HCT116 (cell line): ENCODE data around the gene PTGES2. TPM values are rescaled to one million over a fixed set of nuclear protein-coding genes. Genes with fewer than 3 reads are reported as not detected.

Experiments
- ATAC-seq: fragments of 200-7000 bp; cut with Tn5 transposase; 2 replicates; pipeline ENCODE4 v1.9.1; 2020; ENCODE audit warnings: mild to moderate bottlenecking, moderate library complexity
- BruUV-seq: library from RNA; stranded (reverse); fragments of 400-500 nt; replicated peaks from 2 replicates; lab custom pipeline; 2021; lab: Mats Ljungman, UMichigan
- CTCF ChIA-PET: fragments of 300-600 bp; sonication (Branson Sonifier 250); formaldehyde crosslinking; loops from one replicate; lab custom pipeline; 2021; ENCODE audit warnings: antibody characterized with exemption; lab: Charles Lee
- POLR2A ChIA-PET: fragments of 300-600, 350-600 bp; sonication (Branson Sonifier 250); formaldehyde crosslinking; loops from one replicate; lab custom pipeline; 2021; ENCODE audit warnings: antibody characterized with exemption; lab: Charles Lee
- RAD21 ChIA-PET, 2 experiments: fragments of 300-600 bp; sonication (Branson Sonifier 250); formaldehyde crosslinking; loops; one replicate each; lab custom pipeline; 2023; ENCODE audit warnings: low total read pairs in 2 of 2; ENCODE audit not compliant: uncharacterized antibody in 2 of 2, unreplicated experiment in 2 of 2, low non-redundant PET in 1 of 2; lab: Charles Lee
- DNase-seq: peaks from one replicate; pipeline ENCODE4 v3.0.0-alpha.2; 2010; ENCODE audit warnings: low read depth, low spot score
- H2AFZ ChIP-seq: fragments of 200-600 bp; shearing (Covaris generic), sonication (generic); 2 replicates; pipeline ENCODE4 v1.6.1; 2017; ENCODE audit warnings: low read depth, mixed run types, mixed read lengths, antibody characterized with exemption, low read length; ENCODE audit not compliant: poor library complexity, severe bottlenecking
- H3K27ac ChIP-seq: 2 replicates; pipeline ENCODE4 v1.5.1; 2012; ENCODE audit warnings: low read depth, low read length
- H3K27me3 ChIP-seq: fragments of 200-600 bp; sonication (generic); 2 replicates; pipeline ENCODE4 v1.6.1; 2016; ENCODE audit warnings: mixed run types, low read length, mixed read lengths; ENCODE audit not compliant: insufficient read depth
- H3K36me3 ChIP-seq, 2 experiments: fragments of 200-500 bp in 1 of 2; fragments of 200-600 bp in 1 of 2; sonication (Bioruptor generic) in 1 of 2; sonication (generic) in 1 of 2; 2 replicates each; pipeline versions ENCODE4 v1.5.1 to v1.6.1; 2014 to 2016; ENCODE audit warnings: low read length in 2 of 2, inconsistent platforms in 1 of 2, mixed read lengths in 1 of 2, mixed run types in 1 of 2; ENCODE audit not compliant: insufficient read depth in 2 of 2, control insufficient read depth in 1 of 2
- H3K4me1 ChIP-seq, 2 experiments: fragments of 200-600 bp in 1 of 2; sonication (generic) in 1 of 2; 2 replicates each; pipeline versions ENCODE4 v1.5.1 to v1.6.1; 2012 to 2017; ENCODE audit warnings: low read length in 2 of 2, inconsistent platforms in 1 of 2, mild to moderate bottlenecking in 1 of 2, mixed read lengths in 1 of 2, mixed run types in 1 of 2, moderate library complexity in 1 of 2; ENCODE audit not compliant: insufficient read depth in 2 of 2, control insufficient read depth in 1 of 2
- H3K4me2 ChIP-seq: fragments of 200-600 bp; sonication (generic); 2 replicates; pipeline ENCODE4 v1.6.1; 2017; ENCODE audit warnings: mixed run types, low read length, mixed read lengths
- H3K4me3 ChIP-seq, 2 experiments: fragments of 200-600 bp in 1 of 2; sonication (generic) in 1 of 2; replicated peaks in 1 of 2; 2 replicates each; pipeline ENCODE4 v1.5.1; 2011 to 2016; ENCODE audit warnings: low read length in 2 of 2, control low read depth in 1 of 2, low read depth in 1 of 2, mild to moderate bottlenecking in 1 of 2, mixed read lengths in 1 of 2, mixed run types in 1 of 2
- H3K79me2 ChIP-seq: fragments of 200-600 bp; sonication (generic); 2 replicates; pipeline ENCODE4 v1.6.1; 2017; ENCODE audit warnings: mild to moderate bottlenecking, mixed run types, low read length, moderate library complexity, mixed read lengths; ENCODE audit not compliant: insufficient read depth
- H3K9ac ChIP-seq: fragments of 200-600 bp; sonication (generic); 2 replicates; pipeline ENCODE4 v1.6.1; 2016; ENCODE audit warnings: low read length, mixed read lengths
- H3K9me2 ChIP-seq: fragments of 200-600 bp; sonication (generic), shearing (Covaris generic); 2 replicates; pipeline ENCODE4 v1.6.1; 2017; ENCODE audit warnings: mixed run types, mild to moderate bottlenecking, moderate library complexity; ENCODE audit not compliant: insufficient read depth
- H3K9me3 ChIP-seq, 2 experiments: fragments of 200-500 bp in 1 of 2; fragments of 200-600 bp in 1 of 2; sonication (Bioruptor generic) in 1 of 2; sonication (generic) in 1 of 2; 2 replicates each; pipeline ENCODE4 v1.6.1; 2014 to 2017; ENCODE audit warnings: low read length in 2 of 2, mixed read lengths in 2 of 2, inconsistent platforms in 1 of 2, low read depth in 1 of 2, mild to moderate bottlenecking in 1 of 2, mixed run types in 1 of 2, moderate library complexity in 1 of 2; ENCODE audit not compliant: control insufficient read depth in 1 of 2, insufficient read depth in 1 of 2
- H4K20me1 ChIP-seq: fragments of 200-600 bp; sonication (generic), shearing (Covaris generic); 2 replicates; pipeline ENCODE4 v1.6.1; 2017; ENCODE audit warnings: mixed run types, mild to moderate bottlenecking, moderate library complexity; ENCODE audit not compliant: insufficient read depth
- CBX3 ChIP-seq: IDR thresholded peaks from 2 replicates; pipeline ENCODE4 v1.6.1; 2012; ENCODE audit warnings: low read depth
- CEBPB ChIP-seq: IDR thresholded peaks from 2 replicates; pipeline ENCODE4 v1.6.1; 2012; ENCODE audit warnings: low read depth
- EZH2 ChIP-seq: fragments of 200-600 bp; sonication (generic); IDR thresholded peaks from 2 replicates; pipeline ENCODE4 v1.6.1; 2017; ENCODE audit warnings: antibody characterized with exemption, mixed run types
- FOSL1 ChIP-seq: IDR thresholded peaks from 2 replicates; pipeline ENCODE4 v1.6.1; 2012; ENCODE audit warnings: low read depth
- JUND ChIP-seq: IDR thresholded peaks from 2 replicates; pipeline ENCODE4 v1.6.1; 2012
- MAX ChIP-seq: IDR thresholded peaks from 2 replicates; pipeline ENCODE4 v1.6.1; 2012
- POLR2A ChIP-seq: IDR thresholded peaks from 2 replicates; pipeline ENCODE4 v1.7.0; 2011; ENCODE audit warnings: borderline replicate concordance; ENCODE audit not compliant: insufficient read depth, insufficient read length; ENCODE audit errors: extremely low read depth
- POLR2AphosphoS5 ChIP-seq: IDR thresholded peaks from 2 replicates; pipeline ENCODE4 v1.6.1; 2011; ENCODE audit warnings: mild to moderate bottlenecking, low read depth, low read length, moderate library complexity
- RAD21 ChIP-seq: IDR thresholded peaks from 2 replicates; pipeline ENCODE4 v1.6.1; 2012; ENCODE audit warnings: low read depth, mild to moderate bottlenecking
- SIN3A ChIP-seq: IDR thresholded peaks from 2 replicates; pipeline ENCODE4 v1.6.1; 2012; ENCODE audit warnings: low read depth
- SP1 ChIP-seq: IDR thresholded peaks from 2 replicates; pipeline ENCODE4 v1.6.1; 2012; ENCODE audit warnings: low read depth
- YY1 ChIP-seq: IDR thresholded peaks from 2 replicates; pipeline ENCODE4 v1.6.1; 2011; ENCODE audit warnings: low read length, low read depth, moderate library complexity, mild to moderate bottlenecking; ENCODE audit not compliant: insufficient replicate concordance; ENCODE audit errors: extremely low read depth
- ZBTB33 ChIP-seq: IDR thresholded peaks from 2 replicates; pipeline ENCODE4 v1.6.1; 2011; ENCODE audit warnings: mild to moderate bottlenecking, low read length, moderate library complexity; ENCODE audit not compliant: insufficient replicate concordance; ENCODE audit errors: extremely low read depth
- ZFX ChIP-seq: fragments of 450-650 bp; IDR thresholded peaks from 2 replicates; pipeline ENCODE4 v1.6.1; 2017
- intact Hi-C: fragments of 100-400 bp; cut with micrococcal nuclease; formaldehyde crosslinking; loops from 2 replicates; pipeline ENCODE4 v1.10.0; 2022
- total RNA-seq: library from RNA; stranded (reverse); gene quantifications from one replicate; pipeline ENCODE4 v1.2.1, GENCODE V29; 2021; ENCODE audit not compliant: unreplicated experiment

Gene PTGES2
- total RNA-seq, 1 experiment from 2014 or later = 148 TPM

GRCh38 chr9:128161215-128161902, 33.8 kb upstream of the PTGES2 start:
- Histone ChIP-seq H3K79me2 (peaks cover 13% of the 10 kb centered on the region), H2AFZ (no peak overlapping the region), H3K9ac (peak overlapping the region; percentile 96), H3K4me2 (peak overlapping the region; percentile 96), H3K27ac (no peak overlapping the region), H3K4me1 (peaks cover 0 to 17% of the 10 kb centered on the region in 2 experiments; a peak in 2 of 4 replicates), H3K9me2 (no peaks in the 10 kb centered on the region), H3K9me3 (no peaks in the 10 kb centered on the region), H3K36me3 (peaks cover 3 to 7% of the 10 kb centered on the region in 2 experiments; a peak in 3 of 4 replicates), H4K20me1 (no peaks in the 10 kb centered on the region), H3K27me3 (no peaks in the 10 kb centered on the region), H3K4me3 (peak overlapping the region; percentile 91 to 99)
- intact Hi-C loops = no loop called here
- ChIA-PET CTCF (no interaction called here), POLR2A (interaction anchor here (0.7 kb wide), 2 partner anchors 10 to 904 kb away, joined by 3 read pairs; no protein-coding TSS in a partner anchor), RAD21 (no interaction called here)
- BruUV-seq = no TSS peak
- DNase-seq (no peak), ATAC-seq (no peak)
- TF ChIP-seq ZBTB33 (no peak), MAX (no peak), YY1 (no peak), ZFX (no peak), RAD21 (no peak), SP1 (no peak), POLR2A (no peak), SIN3A (no peak), POLR2AphosphoS5 (no peak), CEBPB (no peak), FOSL1 (no peak), CBX3 (no peak), EZH2 (no peak), JUND (no peak)
- TF ChIP-seq, all 23 proteins: peak for 0
